Prostate gland (tissue), 2 donors: Measurements from ENCODE around the gene APOBR. TPM values are rescaled to one million over a fixed set of nuclear protein-coding genes. Genes with fewer than 3 reads are reported as not detected.

ENCODE experiments used
- DNase-seq: peaks from one replicate; pipeline ENCODE4 v3.0.0-alpha.2; 2019; ENCODE audit warnings: low spot score
- H3K27ac ChIP-seq, 2 donors: fragments of 200-600 bp; sonication (generic); 2 replicates each; pipeline ENCODE4 v1.5.1; 2017 to 2019
- H3K27me3 ChIP-seq: fragments of 200-600 bp; sonication (generic); replicated peaks from 2 replicates; pipeline ENCODE4 v1.5.1; 2019; ENCODE audit not compliant: insufficient read depth
- H3K36me3 ChIP-seq, 2 donors: fragments of 200-600 bp; sonication (generic); 1 replicate in 1 of 2; 2 replicates in 1 of 2; pipeline versions ENCODE4 v1.5.1 to v1.8.1; 2017 to 2019
- H3K4me1 ChIP-seq: fragments of 200-600 bp; sonication (generic); replicated peaks from 2 replicates; pipeline ENCODE4 v1.5.1; 2019
- H3K4me3 ChIP-seq, 2 donors: fragments of 200-600 bp; sonication (generic); 2 replicates each; pipeline ENCODE4 v1.5.1; 2017 to 2019
- H3K9me3 ChIP-seq: fragments of 200-600 bp; sonication (generic); 2 replicates; pipeline ENCODE4 v1.5.1; 2017
- CTCF ChIP-seq, 4 experiments: fragments of 200-600 bp in 2 of 4; fragments of 450-650 bp in 2 of 4; sonication (generic) in 2 of 4; IDR thresholded peaks; 1 replicate in 3 of 4; 2 replicates in 1 of 4; pipeline ENCODE4 v1.5.1; 2016 to 2019; ENCODE audit warnings: antibody characterized with exemption in 4 of 4, mild to moderate bottlenecking in 2 of 4, moderate library complexity in 2 of 4
- POLR2A ChIP-seq: fragments of 450-650 bp; IDR thresholded peaks from one replicate; pipeline ENCODE4 v1.6.1; 2016; ENCODE audit warnings: antibody characterized with exemption, mild to moderate bottlenecking
- POLR2AphosphoS5 ChIP-seq: sonication (generic); formaldehyde crosslinking; IDR thresholded peaks from one replicate; pipeline ENCODE4 v1.6.1; 2017; ENCODE audit warnings: antibody characterized with exemption
- WGBS: methylation state at CpG from one replicate; pipeline ENCODE4 v1.1.5; 2018; 5-methylcytosine and 5-hydroxymethylcytosine counted together
- intact Hi-C: fragments of 100-400 bp; cut with DNase I; formaldehyde crosslinking; loops from one replicate; pipeline ENCODE4 v1.14.2; 2022
- total RNA-seq, 2 donors: library from RNA; depleted of rRNA; stranded (reverse); fragments of >200 nt; gene quantifications; one replicate each; pipeline ENCODE4 v1.1.0, GENCODE V29; 2016

APOBR gene
- total RNA-seq, 2 donors from 2014 or later, result 1.3 to 3.4 TPM

- Histone ChIP-seq H3K4me3 (peak within 1 kb of the TSS; percentile 36 to 49), H3K27ac (peak within 1 kb of the TSS; percentile 94 to 95), H3K4me1 (no peaks in the 10 kb centered on the region), H3K36me3 (no peaks in the 10 kb centered on the region), H3K27me3 (no peaks in the 10 kb centered on the region), H3K9me3 (no peaks in the 10 kb centered on the region)
- peak; percentile 99 for DNase-seq
- TF ChIP-seq POLR2A, result peak; percentile 93
- no peak for TF ChIP-seq CTCF (IDR thresholded peaks at IDR 0.05)
- peak; percentile 100 for TF ChIP-seq POLR2AphosphoS5
- 7% methylated on average over 22 of the region's 22 CpGs for WGBS
- intact Hi-C loops, result loop anchor here (5.0 kb wide), 1 partner anchor 47 kb away; the partner anchor contains the start of genes APOBR and CLN3
Observed at GRCh38 chr16:28538733-28539596, 44.5 kb downstream of the APOBR start, which contains the start of gene NUPR1. Gene NUPR1, minus strand, starts transcription at chr16:28538974. Its CDS starts 67 bp downstream, at chr16:28538907.

- no peaks in the 10 kb centered on the region for H3K27me3 ChIP-seq
- intact Hi-C loops, result no loop called here
- H3K4me3 ChIP-seq, result no peak overlapping the region
- H3K36me3 ChIP-seq, result no peaks in the 10 kb centered on the region
- WGBS, result 77% methylated on average over 3 of the region's 3 CpGs
- H3K4me1 ChIP-seq, result no peaks in the 10 kb centered on the region
- no peak for DNase-seq
- TF ChIP-seq CTCF (IDR thresholded peaks at IDR 0.05), result no peak
- TF ChIP-seq POLR2AphosphoS5, result no peak
- no peak for TF ChIP-seq POLR2A
- peak overlapping the region; percentile 94 to 95 for H3K27ac ChIP-seq
- H3K9me3 ChIP-seq, result no peaks in the 10 kb centered on the region
Observed at GRCh38 chr16:28540346-28540745, 45.9 kb downstream of the APOBR start.

GRCh38 chr16:28542646-28543045, 48.2 kb downstream of the APOBR start:
- TF ChIP-seq CTCF (IDR thresholded peaks at IDR 0.05) (no peak), POLR2A (no peak), POLR2AphosphoS5 (no peak)
- 89% methylated on average over 7 of the region's 7 CpGs for WGBS
- no peaks in the 10 kb centered on the region for H3K27me3 ChIP-seq
- H3K4me1 ChIP-seq, result no peaks in the 10 kb centered on the region
- DNase-seq, result no peak
- no peaks in the 10 kb centered on the region for H3K9me3 ChIP-seq
- no peak overlapping the region for H3K4me3 ChIP-seq
- intact Hi-C loops, result no loop called here
- H3K36me3 ChIP-seq, result no peaks in the 10 kb centered on the region
- peak overlapping the region; percentile 61 to 78 for H3K27ac ChIP-seq

- Histone ChIP-seq H3K4me3 (no peak overlapping the region), H3K27ac (peak overlapping the region; percentile 61 to 78), H3K9me3 (no peaks in the 10 kb centered on the region), H3K36me3 (no peaks in the 10 kb centered on the region), H3K27me3 (no peaks in the 10 kb centered on the region), H3K4me1 (no peaks in the 10 kb centered on the region)
- TF ChIP-seq CTCF (IDR thresholded peaks at IDR 0.05) (no peak), POLR2A (peak; percentile 14), POLR2AphosphoS5 (peak; percentile 95)
- 16% methylated on average over 7 of the region's 7 CpGs for WGBS
- peak; percentile 80 for DNase-seq
- intact Hi-C loops, result no loop called here
Observed at GRCh38 chr16:28543072-28543471, 48.6 kb downstream of the APOBR start.
